Natural killer cell (primary cell): ENCODE measurements around the gene RAC2. TPM values are rescaled to one million over a fixed set of nuclear protein-coding genes. Genes with fewer than 3 reads are reported as not detected.
A peak's percentile ranks its signal among the peaks of the same experiment; 100 is the strongest.
"Not testable (repeated sequence)": the region's sequence is repeated elsewhere in the genome, so short reads cannot be mapped to it uniquely, and the experiment has no call there.

Source experiments
- ATAC-seq, 3 donors: fragments of 150-1000 bp in 2 of 3; fragments of 200-7000 bp in 1 of 3; cut with Tn5 transposase; 1 replicate in 1 of 3; 2 replicates in 2 of 3; pipeline ENCODE4 v1.10.0; 2021; ENCODE audit warnings: mild to moderate bottlenecking in 2 of 3, moderate library complexity in 2 of 3
- DNase-seq, 2 donors: peaks; one replicate each; pipeline versions ENCODE4 v3.0.0 to v3.0.0-alpha.2; 2013 to 2021; ENCODE audit warnings: mixed read lengths in 1 of 2
- H3K27ac ChIP-seq: one replicate; pipeline ENCODE4 v1.5.1; 2013; ENCODE audit warnings: mild to moderate bottlenecking, low read length
- H3K27me3 ChIP-seq: one replicate; pipeline ENCODE4 v1.6.1; 2013; ENCODE audit warnings: low read length; ENCODE audit not compliant: control insufficient read depth, insufficient read depth
- H3K36me3 ChIP-seq: one replicate; pipeline ENCODE4 v1.6.1; 2013; ENCODE audit warnings: low read length; ENCODE audit not compliant: control insufficient read depth, insufficient read depth
- H3K4me1 ChIP-seq: one replicate; pipeline ENCODE4 v1.6.1; 2013; ENCODE audit warnings: low read length; ENCODE audit not compliant: control insufficient read depth, insufficient read depth
- H3K4me3 ChIP-seq: one replicate; pipeline ENCODE4 v1.5.1; 2013; ENCODE audit warnings: low read length
- H3K9me3 ChIP-seq: one replicate; pipeline ENCODE4 v1.6.1; 2013; ENCODE audit warnings: low read length; ENCODE audit not compliant: control insufficient read depth, insufficient read depth
- H3K27ac Mint-ChIP-seq, 2 donors: one replicate each; pipeline ENCODE4 v1.8.0; 2022; ENCODE audit warnings: mild to moderate bottlenecking in 2 of 2, mixed read lengths in 2 of 2, moderate library complexity in 1 of 2
- H3K27me3 Mint-ChIP-seq, 2 donors: one replicate each; pipeline ENCODE4 v1.8.0; 2022; ENCODE audit warnings: low read depth in 2 of 2, mixed read lengths in 2 of 2
- H3K36me3 Mint-ChIP-seq: one replicate; pipeline ENCODE4 v1.8.0; 2022; ENCODE audit warnings: mixed read lengths
- H3K4me1 Mint-ChIP-seq, 2 donors: one replicate each; pipeline ENCODE4 v1.8.0; 2022; ENCODE audit warnings: mixed read lengths in 2 of 2
- H3K4me3 Mint-ChIP-seq: one replicate; pipeline ENCODE4 v1.8.0; 2022; ENCODE audit warnings: mild to moderate bottlenecking, moderate library complexity, mixed read lengths
- H3K9me3 Mint-ChIP-seq, 2 donors: one replicate each; pipeline ENCODE4 v1.8.0; 2022; ENCODE audit warnings: mixed read lengths in 2 of 2
- WGBS: methylation state at CpG from one replicate; pipeline ENCODE4 v1.1.7; 2013; ENCODE audit warnings: missing lambda C conversion rate; ENCODE audit not compliant: insufficient coverage; 5-methylcytosine and 5-hydroxymethylcytosine counted together
- intact Hi-C: fragments of 100-400 bp; cut with micrococcal nuclease; formaldehyde crosslinking; loops from one replicate; pipeline ENCODE4 v1.14.2; 2022
- total RNA-seq, 4 donors: library from RNA; stranded (reverse); fragments of 120-200 nt in 1 of 4; gene quantifications; one replicate each; pipeline versions ENCODE4 v1.2.3 to v1.2.4, GENCODE V29; 2013 to 2022
- TF ChIP-seq, protein P1 (sequence below): fragments of 200-600 bp; IDR thresholded peaks from one replicate; pipeline ENCODE4 v1.8.0; 2022; ENCODE audit warnings: antibody characterized with exemption

RAC2 gene
- total RNA-seq, 3 donors from 2014 or later (not counting 1 experiment from before 2014, with no cell fraction given), result 647 to 744 (median 741) TPM

DNA sequence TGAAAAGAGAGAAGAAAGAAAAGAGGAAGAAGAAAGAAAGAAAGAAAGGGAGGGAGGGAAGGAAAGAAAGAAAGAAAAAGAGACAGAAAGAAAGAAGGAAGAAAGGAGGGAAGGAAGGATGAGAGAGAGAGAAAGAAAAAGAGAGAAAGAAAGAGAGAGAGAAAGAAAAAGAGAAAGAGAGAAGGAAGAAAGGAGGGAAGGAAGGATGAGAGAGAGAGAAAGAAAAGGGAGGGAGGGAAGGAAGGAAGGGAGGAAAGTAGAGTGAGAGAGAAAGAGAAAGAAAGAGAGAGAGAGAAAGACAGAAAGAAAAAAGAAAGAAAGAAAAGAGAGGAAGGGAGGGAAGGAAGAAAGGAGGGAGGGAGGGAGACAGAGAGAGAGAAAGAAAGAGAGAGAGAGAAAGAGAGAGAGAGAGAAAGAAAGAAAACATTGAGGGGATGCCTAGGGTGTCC lies 11.5 kb upstream of the RAC2 start:
- Histone ChIP-seq H3K4me3 (no peak overlapping the region), H3K27ac (no peak overlapping the region), H3K27me3 (no peaks in the 10 kb centered on the region), H3K9me3 (no peaks in the 10 kb centered on the region), H3K4me1 (peaks cover 16% of the 10 kb centered on the region), H3K36me3 (no peaks in the 10 kb centered on the region)
- no peak for DNase-seq
- Mint-ChIP-seq H3K4me1 (peaks cover 3 to 11% of the 10 kb centered on the region in 2 donors), H3K4me3 (no peak overlapping the region), H3K27ac (no peak overlapping the region), H3K9me3 (no peaks in the 10 kb centered on the region), H3K36me3 (no peaks in the 10 kb centered on the region), H3K27me3 (peaks cover 0 to 9% of the 10 kb centered on the region in 2 donors)
- no peak for ATAC-seq
- TF ChIP-seq, protein P1, sequence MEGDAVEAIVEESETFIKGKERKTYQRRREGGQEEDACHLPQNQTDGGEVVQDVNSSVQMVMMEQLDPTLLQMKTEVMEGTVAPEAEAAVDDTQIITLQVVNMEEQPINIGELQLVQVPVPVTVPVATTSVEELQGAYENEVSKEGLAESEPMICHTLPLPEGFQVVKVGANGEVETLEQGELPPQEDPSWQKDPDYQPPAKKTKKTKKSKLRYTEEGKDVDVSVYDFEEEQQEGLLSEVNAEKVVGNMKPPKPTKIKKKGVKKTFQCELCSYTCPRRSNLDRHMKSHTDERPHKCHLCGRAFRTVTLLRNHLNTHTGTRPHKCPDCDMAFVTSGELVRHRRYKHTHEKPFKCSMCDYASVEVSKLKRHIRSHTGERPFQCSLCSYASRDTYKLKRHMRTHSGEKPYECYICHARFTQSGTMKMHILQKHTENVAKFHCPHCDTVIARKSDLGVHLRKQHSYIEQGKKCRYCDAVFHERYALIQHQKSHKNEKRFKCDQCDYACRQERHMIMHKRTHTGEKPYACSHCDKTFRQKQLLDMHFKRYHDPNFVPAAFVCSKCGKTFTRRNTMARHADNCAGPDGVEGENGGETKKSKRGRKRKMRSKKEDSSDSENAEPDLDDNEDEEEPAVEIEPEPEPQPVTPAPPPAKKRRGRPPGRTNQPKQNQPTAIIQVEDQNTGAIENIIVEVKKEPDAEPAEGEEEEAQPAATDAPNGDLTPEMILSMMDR, result peak; percentile 17
- intact Hi-C loops, result no loop called here

GRCh38 chr22:37254867-37255233 lies 10.8 kb upstream of the RAC2 start:
- no peaks in the 10 kb centered on the region for H3K36me3 Mint-ChIP-seq
- peaks cover 0 to 9% of the 10 kb centered on the region in 2 donors for H3K27me3 Mint-ChIP-seq
- no peak overlapping the region for H3K4me3 ChIP-seq
- H3K9me3 ChIP-seq, result no peaks in the 10 kb centered on the region
- intact Hi-C loops, result no loop called here
- H3K9me3 Mint-ChIP-seq, result no peaks in the 10 kb centered on the region
- peaks cover 11% of the 10 kb centered on the region for H3K4me1 ChIP-seq
- H3K4me1 Mint-ChIP-seq, result peaks cover 0 to 6% of the 10 kb centered on the region in 2 donors
- TF ChIP-seq, protein P1, result no peak
- no peaks in the 10 kb centered on the region for H3K27me3 ChIP-seq
- H3K4me3 Mint-ChIP-seq, result no peak overlapping the region
- DNase-seq, result no peak
- 92% methylated on average over 4 of the region's 5 CpGs for WGBS
- H3K27ac Mint-ChIP-seq, result no peak overlapping the region
- no peak for ATAC-seq
- no peaks in the 10 kb centered on the region for H3K36me3 ChIP-seq
- H3K27ac ChIP-seq, result no peak overlapping the region

DNA sequence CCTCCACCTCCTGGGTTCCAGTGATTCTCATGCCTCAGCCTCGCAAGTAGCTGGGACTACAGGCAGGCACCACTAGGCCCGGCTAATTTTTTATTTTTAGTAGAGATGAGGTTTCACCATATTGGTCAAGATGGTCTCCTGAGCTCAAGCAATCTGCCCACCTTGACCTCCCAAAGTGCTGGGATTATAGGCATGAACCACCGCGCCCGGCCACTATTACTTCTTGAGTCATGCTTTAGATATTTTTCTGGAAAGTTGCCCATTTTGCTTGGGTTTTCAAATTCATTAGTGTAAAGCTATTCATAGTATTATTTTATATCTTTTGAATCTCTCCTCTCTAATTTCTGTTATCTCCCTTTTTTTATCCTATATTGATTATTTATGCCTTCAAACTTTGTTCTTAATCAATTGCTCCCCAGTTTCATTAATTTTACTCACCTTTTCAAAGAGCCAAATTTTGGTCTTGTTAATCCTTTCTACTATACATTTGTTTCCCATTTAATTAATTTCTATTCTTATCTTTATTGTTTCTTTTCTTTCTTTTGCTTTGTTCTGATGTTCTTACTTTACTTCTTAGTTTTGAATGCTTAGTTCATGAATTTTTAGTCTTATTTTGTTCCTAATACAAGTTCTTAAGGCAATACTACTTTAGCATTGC lies 10.3 kb upstream of the RAC2 start:
- Mint-ChIP-seq H3K4me1 (peaks cover 0 to under 1% of the 10 kb centered on the region in 2 donors), H3K36me3 (no peaks in the 10 kb centered on the region), H3K9me3 (no peaks in the 10 kb centered on the region), H3K27me3 (peaks cover 0 to 9% of the 10 kb centered on the region in 2 donors), H3K27ac (no peak overlapping the region), H3K4me3 (no peak overlapping the region)
- no peak overlapping the region for H3K4me3 ChIP-seq
- H3K27me3 ChIP-seq, result no peaks in the 10 kb centered on the region
- no peaks in the 10 kb centered on the region for H3K9me3 ChIP-seq
- H3K4me1 ChIP-seq, result peaks cover 6% of the 10 kb centered on the region
- TF ChIP-seq, protein P1, result no peak
- no peak for DNase-seq
- H3K36me3 ChIP-seq, result no peaks in the 10 kb centered on the region
- no peak for ATAC-seq
- WGBS, result 100% methylated on average over 5 of the region's 5 CpGs
- intact Hi-C loops, result no loop called here
- H3K27ac ChIP-seq, result no peak overlapping the region

GRCh38 chr22:37253126-37253660 lies 9.1 kb upstream of the RAC2 start:
- 71% methylated on average over 6 of the region's 7 CpGs for WGBS
- H3K27me3 Mint-ChIP-seq, result peaks cover 0 to 9% of the 10 kb centered on the region in 2 donors

DNA sequence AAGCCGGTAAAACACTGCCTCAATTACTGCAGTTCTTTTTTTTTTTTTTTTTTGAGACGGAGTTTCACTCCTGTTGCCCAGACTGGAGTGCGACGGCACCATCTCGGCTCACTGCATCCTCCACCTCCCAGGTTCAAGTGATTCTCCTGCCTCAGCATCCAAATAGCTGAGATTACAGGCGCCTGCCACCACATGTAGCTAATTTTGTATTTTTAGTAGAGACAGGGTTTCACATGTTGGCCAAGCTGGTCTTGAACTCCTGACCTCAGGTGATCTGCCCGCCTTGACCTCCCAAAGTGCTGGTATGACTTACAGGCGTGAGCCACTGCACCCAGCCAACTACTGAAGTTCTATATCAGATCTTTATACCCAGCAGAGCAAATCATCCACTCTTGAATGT lies 7.8 kb upstream of the RAC2 start:
- H3K36me3 Mint-ChIP-seq, DNase-seq, H3K4me1 Mint-ChIP-seq, H3K4me3 ChIP-seq, ATAC-seq, H3K36me3 ChIP-seq, H3K4me3 Mint-ChIP-seq, H3K27ac Mint-ChIP-seq, H3K9me3 ChIP-seq, H3K9me3 Mint-ChIP-seq, H3K27me3 ChIP-seq, H3K27ac ChIP-seq, H3K4me1 ChIP-seq, intact Hi-C loops, H3K27me3 Mint-ChIP-seq: not testable (repeated sequence)
- WGBS, result 85% methylated on average over 7 of the region's 8 CpGs

More at GRCh38 chr22:37253126-37253660, 9.1 kb upstream of the RAC2 start:
- Mint-ChIP-seq H3K4me1 (no peaks in the 10 kb centered on the region), H3K4me3 (no peak overlapping the region), H3K27ac (no peak overlapping the region), H3K36me3 (no peaks in the 10 kb centered on the region), H3K9me3 (no peaks in the 10 kb centered on the region)
- intact Hi-C loops, result no loop called here
- H3K27ac ChIP-seq, result no peak overlapping the region
- no peaks in the 10 kb centered on the region for H3K4me1 ChIP-seq
- H3K9me3 ChIP-seq, result no peaks in the 10 kb centered on the region
- TF ChIP-seq, protein P1, result no peak
- DNase-seq (no peak), ATAC-seq (no peak)
- H3K27me3 ChIP-seq, result no peaks in the 10 kb centered on the region
- H3K4me3 ChIP-seq, result no peak overlapping the region
- no peaks in the 10 kb centered on the region for H3K36me3 ChIP-seq
